GM19025 (cell line): ENCODE measurements around the gene CHAC2.

ENCODE experiments used
- ATAC-seq: cut with Tn5 transposase; IDR thresholded peaks from one replicate; pipeline ENCODE4 v1.9.1; 2021; ENCODE audit warnings: mild to moderate bottlenecking, low read depth, moderate library complexity; ENCODE audit not compliant: unreplicated experiment

Gene CHAC2

DNA sequence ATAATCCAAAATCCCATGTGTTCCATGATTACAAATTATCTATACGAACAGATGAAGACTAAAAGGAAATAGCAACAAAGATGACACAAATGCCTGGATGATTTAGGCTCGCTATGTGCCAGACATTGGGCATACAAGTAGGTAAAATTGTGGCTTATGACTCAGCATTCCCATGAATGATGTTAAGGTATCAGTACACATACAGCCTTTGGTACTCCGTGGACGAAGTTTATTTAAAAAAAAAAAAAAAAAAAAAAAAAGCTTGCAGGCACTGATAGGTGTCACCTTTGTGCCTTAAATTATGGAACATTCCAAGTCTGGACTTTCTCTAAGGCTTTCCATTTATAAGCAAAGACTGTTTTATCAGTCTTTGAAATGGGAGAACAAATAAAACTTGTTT lies 2.7 kb downstream of the CHAC2 start:
- no peak for ATAC-seq

DNA sequence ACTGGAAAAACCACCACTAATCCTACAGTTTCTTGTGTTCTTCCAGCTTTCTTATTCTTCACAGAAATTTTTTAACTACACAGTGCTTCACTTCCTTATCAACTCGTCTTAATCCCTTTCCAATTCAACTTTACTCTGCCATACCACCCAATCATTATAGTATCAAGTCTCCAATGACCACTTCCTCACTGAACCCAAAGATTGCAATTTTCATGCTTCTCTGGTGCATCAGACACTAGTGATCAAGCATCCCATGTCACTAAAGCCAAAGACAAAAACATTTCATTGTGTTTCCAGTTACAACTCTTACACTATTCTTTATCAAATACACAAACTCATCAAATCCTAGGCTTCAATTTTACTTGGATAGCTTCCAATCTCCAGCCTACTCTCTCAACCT lies 9.5 kb downstream of the CHAC2 start:
- ATAC-seq, result no peak

DNA sequence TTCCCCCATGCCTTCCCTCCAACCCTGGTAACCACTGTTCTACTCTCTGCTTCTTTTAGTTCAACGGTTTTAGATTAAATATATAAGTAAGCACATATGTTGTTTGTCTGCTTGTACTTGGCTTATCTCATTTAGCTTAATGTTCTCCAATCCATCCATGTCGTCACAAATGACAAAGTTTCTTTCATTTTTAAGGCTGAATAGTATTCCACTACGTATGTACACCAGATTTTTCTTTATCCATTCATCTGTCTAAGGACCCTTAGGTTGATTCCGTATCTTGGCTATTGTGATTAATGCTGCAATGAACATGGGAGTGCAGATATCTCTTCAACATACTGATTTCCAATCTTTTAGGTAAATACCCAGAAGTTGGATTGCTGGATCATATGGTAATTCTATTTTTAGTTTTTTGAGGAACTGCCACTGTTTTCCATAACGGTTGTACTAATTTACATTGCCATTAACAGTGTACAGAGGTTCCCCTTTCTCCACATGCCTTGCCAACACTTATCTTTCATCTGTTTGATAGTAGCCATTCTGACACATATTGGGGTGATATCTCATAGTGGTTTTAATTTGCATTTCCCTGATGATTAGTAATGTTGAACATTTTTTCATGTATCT lies 11.0 kb downstream of the CHAC2 start:
- ATAC-seq, result no peak

DNA sequence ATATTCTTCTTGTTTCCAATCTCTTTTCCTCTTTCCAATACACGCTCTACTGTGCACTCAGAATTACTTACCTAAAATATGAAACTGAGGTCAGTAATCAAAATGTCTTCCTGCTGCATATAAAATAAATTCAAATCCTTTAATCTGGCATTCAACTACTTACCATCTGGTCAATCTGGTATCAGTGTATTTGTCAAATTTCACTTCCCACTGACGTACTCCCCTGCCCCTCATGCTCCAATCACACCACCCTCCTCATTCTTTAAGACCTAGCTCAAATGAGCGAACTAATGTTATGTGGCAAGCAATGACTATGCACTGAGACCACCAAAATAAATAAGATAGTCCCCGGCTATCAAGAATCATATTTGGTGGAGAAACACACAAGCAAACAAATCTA lies 12.5 kb downstream of the CHAC2 start:
- no peak for ATAC-seq

DNA sequence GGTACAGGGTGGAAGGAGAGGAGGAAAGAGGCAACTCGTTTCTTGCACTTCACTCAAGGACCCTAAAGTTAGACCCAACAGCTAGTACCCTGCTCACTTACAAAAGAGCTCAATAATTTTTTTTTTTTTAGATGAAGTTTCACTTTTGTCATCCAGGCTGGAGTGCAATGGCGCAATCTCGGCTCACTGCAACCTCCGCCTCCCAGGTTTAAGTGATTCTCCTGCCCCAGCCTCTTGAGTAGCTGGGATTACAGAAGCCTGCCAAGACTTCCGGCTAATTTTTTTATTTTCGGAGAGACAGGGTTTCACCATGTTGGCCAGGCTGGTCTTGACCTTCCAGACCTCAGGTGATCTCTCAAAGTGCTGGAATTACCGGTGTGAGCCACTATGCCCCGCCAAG lies 15.1 kb downstream of the CHAC2 start:
- no peak for ATAC-seq

DNA sequence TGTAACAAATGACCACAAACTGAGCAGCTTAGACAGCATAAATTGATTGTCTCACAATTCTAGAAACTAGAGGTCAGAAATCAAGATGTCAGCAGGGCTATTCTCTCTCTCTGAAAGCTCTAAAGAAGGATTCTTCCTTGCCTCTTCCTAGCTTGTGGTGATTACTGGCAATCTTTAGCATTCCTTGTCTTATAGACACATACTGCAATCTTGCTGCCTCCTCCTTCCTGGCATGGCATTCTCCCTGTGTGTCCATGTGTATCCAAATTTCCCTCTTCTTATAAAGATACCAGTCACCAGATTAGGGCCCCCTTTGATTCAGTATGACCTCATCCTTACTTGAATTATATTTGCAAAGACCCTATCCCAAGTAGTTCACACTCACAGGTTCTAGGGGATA lies 16.8 kb downstream of the CHAC2 start:
- no peak for ATAC-seq

DNA sequence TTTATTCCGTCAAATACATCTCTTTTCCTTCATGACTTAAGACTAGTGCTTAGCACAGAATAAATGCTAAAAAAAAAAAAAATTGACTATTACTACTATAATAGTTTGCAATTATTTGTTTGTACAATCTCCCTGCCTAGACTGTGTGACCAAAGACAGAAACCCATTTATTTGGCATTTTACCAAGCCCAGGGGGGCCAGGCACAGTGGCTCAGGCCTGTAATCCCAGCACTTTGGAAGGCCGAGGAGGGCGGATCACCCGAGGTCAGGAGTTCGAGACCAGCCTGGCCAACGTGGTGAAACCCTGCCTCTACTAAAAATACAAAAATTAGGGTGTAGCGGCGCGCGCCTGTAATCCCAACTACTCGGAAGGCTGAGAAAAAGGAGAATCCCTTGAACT lies 17.8 kb downstream of the CHAC2 start:
- no peak for ATAC-seq

DNA sequence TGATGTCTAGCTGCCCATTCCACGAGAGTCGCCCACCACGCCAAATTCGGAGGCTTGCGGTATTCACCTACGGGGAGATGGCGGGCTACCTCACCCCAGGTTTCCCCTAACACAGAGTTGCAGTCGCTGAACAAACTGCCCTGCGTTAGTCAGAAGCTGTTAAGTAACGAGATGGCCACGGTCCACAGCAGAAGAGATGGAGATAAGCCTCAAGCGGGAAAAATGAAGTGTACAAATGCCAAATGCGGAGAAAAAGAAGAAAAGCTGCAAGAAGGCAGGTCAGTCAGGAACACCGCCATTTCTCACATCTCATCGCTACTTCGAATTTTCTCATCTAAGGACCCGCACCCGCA lies 18.7 kb downstream of the CHAC2 start:
- ATAC-seq, result peak; percentile 0

DNA sequence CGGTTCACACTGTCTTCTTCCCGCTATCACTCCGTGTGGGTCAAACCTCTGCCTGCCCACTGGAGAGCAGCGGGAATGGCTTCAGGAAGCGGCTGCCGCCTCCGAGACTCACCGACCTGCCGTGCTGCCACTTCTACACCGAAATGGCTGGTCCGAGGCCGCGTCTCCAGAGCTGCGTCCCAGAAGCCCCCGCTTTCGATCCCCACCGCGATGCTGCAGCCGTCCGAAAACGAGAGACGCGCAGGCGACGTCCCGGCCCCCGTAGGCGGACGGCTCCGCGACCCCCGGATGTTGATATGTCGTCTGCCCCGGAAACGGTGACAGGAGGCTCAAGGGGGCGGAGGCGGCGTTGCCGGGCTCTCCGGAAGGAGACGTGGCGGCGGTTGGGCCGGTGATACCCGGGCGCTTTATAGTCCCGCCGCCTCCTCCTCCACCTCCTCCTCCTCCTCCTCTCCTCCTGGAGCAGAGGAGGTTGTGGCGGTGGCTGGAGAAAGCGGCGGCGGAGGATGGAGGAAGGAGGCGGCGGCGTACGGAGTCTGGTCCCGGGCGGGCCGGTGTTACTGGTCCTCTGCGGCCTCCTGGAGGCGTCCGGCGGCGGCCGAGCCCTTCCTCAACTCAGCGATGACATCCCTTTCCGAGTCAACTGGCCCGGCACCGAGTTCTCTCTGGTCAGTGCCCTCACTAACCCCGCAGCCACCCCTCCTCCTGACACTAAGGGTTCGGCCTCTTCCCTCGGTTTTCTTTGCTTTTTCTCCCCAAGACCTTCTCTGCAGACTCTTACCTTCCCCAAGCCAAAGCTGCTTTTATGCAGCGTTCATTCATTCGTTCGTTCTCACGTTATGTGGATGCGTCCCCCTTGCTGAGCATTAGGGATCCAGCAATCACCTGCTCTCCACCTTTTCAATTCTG lies 19.4 kb downstream of the CHAC2 start, which contains the start of the genes ASB3 and ERLEC1:
TSS of gene ASB3 (minus strand) at position 249 of the 909 bp plus-strand sequence. CDS start 21,381 bp downstream, outside the sequence.
TSS of gene ERLEC1 (plus strand) at position 340 of the 909 bp plus-strand sequence. CDS start at position 507, 167 bp downstream.
- peak; percentile 98 for ATAC-seq

DNA sequence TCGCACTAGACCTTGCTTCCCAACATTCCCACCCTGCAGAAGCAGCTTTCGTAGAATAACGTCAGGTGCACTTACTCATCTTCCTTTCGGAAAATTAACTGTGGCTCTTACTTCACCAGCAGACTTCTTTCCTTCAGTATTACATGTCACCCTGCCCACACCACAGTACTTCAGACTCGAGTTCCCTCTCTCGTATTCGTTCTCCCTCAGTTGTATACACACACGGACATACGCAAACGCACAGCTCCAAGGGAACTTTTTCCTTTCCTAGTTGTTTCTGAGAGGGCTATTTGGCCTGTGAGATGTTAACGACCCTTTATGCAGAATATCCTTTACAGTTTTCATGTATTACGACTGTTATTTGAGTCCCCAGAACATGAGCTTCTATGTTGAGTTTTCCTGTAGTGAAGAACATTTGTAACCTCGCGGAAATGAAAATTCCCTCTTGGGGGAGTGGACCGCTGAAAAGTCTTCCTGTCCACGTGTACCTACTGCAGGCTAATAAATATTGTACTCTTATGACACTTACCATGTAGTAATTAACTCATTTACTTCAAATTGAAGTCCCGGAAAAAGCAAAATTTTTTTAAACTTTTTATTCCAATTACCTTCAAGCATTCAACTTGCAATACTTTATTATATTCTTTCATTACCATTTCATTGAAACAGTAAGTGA lies 20.1 kb downstream of the CHAC2 start:
- ATAC-seq, result no peak

DNA sequence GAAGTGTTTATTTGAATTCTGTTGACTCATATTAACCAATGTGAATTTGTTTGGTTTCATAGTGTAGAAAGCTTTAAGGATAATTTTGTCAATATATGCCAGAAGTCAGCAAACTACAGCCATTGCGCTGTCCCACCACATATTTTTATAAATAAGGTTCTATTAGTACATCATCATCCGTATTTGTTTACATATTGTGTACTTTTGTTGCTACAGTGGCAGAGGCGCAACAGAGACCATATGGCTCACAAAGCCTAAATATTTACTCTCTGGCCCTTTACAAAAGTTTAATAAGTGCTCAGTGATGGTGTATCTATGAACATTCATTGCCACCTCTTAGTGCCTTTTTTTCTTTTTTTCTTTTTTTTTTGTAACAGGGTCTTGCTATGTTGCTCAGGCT lies 25.7 kb downstream of the CHAC2 start:
- no peak for ATAC-seq

DNA sequence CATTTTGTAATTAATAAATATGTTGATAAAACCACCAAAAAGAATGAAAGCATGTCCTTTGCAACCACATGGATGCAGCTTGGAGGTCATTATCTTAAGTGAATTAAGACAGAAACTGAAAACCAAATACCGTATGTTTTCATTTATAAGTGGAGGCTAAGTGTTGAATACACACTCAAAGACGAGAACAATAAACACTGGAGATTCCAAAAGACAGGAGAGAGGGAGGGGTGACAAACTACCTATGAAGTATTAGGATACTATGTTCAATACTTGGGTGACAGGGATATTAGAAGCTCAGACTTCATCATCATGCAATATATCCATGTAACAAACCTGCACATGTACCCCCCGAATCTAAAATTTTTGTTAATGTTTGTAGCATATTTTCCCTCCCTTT lies 26.2 kb downstream of the CHAC2 start:
- no peak for ATAC-seq

DNA sequence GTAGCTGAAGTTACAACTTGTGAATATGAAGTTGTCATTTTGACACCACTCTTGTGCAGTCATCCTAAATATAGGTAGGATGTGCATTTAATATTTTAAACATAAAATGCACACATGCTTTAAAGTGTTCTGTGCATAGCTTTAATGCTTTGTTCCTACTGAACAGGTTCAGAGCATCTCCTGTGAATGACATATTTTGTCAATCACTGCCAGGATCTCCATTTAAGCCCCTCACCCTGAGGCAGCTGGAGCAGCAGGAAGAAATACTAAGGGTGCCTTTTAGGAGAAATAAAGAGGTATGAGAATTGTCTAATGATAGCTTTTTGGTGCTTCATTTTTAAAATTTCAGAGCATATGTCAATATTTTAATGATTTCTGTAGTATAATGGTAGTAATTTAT lies 33.9 kb downstream of the CHAC2 start:
- no peak for ATAC-seq

DNA sequence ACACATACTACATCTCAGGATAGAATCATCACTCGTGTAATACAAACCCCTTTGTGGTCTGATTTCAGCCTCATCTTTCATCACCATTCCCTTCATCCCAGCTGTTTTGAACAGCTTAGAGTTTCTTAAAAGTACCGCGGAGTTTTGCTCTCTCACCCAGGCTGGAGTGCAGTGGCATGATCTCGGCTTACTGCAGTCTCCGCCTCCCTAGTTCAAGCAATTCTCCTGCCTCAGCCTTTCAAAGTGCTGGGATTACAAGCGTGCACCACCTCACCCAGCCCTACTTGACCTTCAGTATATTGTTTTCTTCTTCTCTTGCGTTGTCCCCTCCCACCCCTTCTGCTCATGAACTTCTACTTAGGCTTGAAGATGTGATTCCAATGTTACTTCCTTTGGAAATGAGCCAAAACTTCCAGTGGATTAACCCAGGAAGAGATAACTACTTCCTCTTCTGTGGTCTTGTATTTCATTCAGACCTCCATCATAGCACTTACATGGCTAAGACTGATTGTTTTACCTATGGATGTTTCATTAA lies 35.1 kb downstream of the CHAC2 start:
- ATAC-seq, result no peak

DNA sequence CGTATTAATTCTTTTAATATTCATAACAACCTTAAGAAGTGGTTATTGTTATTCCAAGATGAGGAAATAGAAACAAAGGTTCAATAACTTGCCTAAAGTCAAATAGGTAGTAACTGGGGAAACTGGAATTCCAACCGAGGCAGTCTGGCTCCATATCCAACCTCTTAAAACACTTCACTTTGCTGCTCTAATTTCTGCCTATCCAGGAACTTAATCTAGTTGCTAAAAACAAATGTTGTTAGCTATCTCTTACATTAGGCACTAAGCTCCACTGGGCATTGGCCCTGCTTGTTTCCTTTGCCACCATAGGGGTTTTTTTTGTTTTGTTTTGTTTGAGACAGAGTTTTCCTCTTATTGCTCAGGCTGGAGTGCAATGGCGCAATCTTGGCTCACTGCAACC lies 44.0 kb downstream of the CHAC2 start:
- no peak for ATAC-seq

DNA sequence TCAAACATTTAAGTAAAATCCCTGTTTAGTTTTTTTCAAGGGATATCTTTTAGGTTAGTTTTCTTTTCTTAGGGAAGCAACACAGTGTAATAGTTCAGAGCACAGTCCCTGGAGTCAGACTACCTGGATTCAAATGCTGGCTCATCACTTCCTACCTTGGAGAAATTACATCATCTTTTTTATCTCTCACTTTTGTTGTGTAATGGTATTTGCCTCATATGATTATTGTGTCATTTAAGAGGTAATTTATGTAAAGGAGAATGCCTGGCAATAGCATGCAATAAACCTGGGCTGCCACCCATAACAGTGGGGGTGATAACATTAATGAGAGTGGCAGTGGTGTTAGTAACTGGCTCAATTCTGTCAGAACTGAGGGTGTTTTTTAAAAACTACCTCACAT lies 45.5 kb downstream of the CHAC2 start:
- no peak for ATAC-seq

DNA sequence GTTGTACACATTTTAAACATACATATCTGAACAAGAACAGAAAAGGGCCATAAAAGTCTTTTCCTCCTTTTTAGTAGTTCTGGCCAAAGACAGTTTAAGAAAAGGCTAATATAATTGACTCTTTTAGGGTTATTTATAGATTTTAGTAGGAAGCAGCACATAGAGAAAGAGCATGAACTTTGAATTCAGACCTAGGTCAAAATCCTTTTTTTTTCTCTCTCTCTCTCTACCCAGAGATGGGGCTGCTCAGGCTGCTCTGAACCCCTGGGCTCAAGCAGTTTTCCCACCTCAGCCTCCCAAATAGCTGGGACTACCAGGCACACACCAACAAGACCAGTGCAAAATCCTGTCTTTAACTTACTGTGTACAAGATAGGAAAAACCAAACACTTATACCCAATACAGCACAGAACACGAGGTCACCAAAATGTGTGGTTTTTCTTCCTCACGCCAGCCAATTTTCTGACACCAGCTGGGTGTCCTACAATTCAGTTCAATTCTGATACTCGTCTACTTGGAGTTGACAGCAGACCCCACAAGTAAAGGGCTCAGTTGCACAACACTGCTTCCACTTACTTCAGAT lies 51.3 kb downstream of the CHAC2 start:
- no peak for ATAC-seq

DNA sequence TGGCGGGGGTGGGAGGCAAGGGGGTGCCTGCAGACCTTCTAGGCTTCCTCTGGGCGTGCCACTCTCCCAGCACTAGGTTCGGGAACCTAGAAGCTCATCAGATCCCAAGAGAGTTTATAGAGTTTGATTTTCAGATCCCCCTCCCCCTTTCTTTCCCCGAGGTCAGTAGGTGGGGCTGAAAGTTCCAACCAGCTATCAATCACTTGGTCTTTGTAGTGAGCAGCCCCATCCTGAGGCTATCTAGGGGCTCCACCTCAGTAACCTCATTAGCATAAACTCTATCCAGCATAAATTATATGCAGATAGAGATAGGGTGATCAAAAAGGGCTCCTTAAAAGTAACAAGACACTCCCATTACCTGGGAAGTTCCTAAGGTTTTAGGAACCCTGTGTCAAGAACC lies 52.0 kb downstream of the CHAC2 start:
- no peak for ATAC-seq

DNA sequence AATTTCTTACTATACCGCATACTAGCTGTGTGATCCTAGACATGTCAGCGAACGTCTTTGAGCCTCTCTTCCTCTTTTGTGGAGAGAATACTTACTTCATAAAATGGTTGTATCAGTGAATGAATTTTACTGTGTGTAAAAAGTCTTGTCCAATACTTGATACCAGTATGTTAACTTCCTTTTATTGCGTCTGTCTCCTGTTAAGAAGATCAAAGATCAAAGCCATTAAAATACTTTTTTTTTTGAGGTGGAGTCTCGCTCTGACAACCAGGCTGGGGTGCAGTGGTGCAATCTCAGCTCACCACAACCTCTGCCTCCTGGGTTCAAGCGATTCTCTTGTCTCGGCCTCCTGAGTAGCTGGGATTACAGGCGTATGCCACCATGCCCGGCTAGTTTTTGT lies 52.4 kb downstream of the CHAC2 start:
- ATAC-seq, result no peak

DNA sequence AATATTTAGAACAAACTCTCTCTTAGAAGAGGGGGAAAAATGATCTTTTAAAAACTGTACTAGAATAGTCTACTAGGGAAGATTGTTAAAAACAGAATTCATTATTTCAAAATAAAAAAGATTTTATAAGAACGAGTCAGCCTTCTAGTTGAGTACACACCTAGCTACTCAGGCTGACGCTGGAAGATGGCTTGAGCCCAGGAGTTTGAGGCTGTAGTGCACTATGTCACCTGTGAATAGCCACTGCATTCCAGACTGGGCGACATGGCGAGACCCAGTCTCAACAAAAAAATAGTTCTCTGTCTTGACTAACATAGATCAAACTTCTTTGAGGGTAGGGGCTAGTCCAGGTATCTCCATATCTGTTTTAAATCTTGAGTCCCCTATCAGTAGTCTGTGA lies 53.1 kb downstream of the CHAC2 start:
- no peak for ATAC-seq

DNA sequence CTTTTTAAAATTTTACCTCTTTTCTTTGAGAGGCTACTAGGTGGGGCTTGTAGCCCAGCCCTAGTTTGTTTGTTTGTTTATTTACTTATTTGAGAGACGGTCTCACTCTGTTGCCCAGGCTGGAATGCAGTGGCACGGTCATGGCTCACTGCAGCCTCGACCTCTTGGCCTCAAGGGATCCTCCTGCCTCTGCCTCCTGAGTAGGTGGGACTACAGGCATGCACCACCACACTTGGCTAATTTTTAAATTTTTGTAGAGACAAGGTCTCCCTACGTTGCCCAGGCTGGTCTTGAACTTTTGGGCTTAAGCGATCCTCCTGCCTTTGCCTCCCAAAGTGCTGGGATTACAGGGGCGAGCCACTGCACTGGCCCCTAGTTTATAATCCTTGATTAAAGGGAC lies 54.2 kb downstream of the CHAC2 start:
- no peak for ATAC-seq
